GM13977 (cell line): ENCODE measurements around the gene UAP1L1.

Source experiments
- DNase-seq: peaks from one replicate; pipeline ENCODE4 v3.0.0; 2012; ENCODE audit warnings: low spot score
- CTCF ChIP-seq: IDR thresholded peaks from 2 replicates; pipeline ENCODE4 v1.5.1; 2012; ENCODE audit warnings: mild to moderate bottlenecking, control low read depth; ENCODE audit not compliant: insufficient read depth; ENCODE audit errors: extremely low read depth, missing control alignments
- in situ Hi-C: fragments of 300-500 bp; cut with MboI; formaldehyde crosslinking; loops from one replicate; pipeline ENCODE4 v1.12.0; 2022; ENCODE audit warnings: low sequenced_read_pairs, low pct_unique_long_range_greater_than_20kb, mixed read lengths, inconsistent platforms; ENCODE audit not compliant: unreplicated experiment

Gene UAP1L1

GRCh38 chr9:137097761-137098462 is 20.6 kb downstream of the UAP1L1 start:
- no peak for DNase-seq
- no peak for TF ChIP-seq CTCF

GRCh38 chr9:137099231-137099630 is 21.9 kb downstream of the UAP1L1 start:
- no peak for TF ChIP-seq CTCF
- in situ Hi-C loops, result no loop called here

More at GRCh38 chr9:137097761-137098462, 20.6 kb downstream of the UAP1L1 start:
- in situ Hi-C loops, result no loop called here

GRCh38 chr9:137103206-137103999 is 26.1 kb downstream of the UAP1L1 start:
- TF ChIP-seq CTCF, result no peak
- DNase-seq, result no peak
- in situ Hi-C loops, result no loop called here

More at GRCh38 chr9:137099231-137099630, 21.9 kb downstream of the UAP1L1 start:
- no peak for DNase-seq

DNA sequence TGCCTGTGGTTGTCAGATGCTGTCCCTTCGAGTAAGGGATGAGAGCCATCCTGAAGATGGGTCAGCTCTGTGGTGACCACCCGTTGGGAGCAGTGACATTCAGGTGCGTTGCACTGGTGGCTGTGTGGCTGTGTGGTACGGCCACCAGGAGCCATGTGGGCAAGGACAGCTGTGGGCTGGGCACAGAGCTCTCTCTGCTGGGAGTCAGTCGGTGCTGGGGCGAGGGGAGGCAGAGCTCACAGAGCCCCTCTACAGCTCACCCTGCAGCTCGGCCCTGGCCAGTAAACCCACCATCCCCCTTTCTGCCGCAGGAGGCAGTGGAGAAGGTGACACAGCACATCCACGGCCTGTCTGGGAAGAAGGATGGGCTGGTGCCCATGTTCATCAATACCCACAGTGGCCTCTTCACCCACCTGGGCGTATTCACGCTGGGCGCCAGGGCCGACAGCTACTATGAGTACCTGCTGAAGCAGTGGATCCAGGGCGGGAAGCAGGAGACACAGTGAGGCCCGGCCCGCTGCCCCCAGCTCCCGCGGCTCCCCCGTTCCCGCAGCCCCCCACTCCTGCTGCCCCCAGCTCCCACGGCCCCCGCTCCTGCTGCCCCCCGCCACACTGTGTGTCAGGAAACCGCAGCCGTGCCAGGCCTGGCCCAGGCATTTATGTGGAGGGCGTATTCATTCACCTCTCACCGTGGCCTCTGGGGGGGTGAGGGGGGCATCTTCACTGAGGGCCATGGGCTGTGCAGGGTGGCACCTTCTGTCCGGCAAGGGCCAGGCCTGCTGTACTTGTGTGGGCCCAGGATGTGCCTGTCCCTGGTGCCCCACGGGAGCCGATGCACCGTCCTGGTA is 28.7 kb downstream of the UAP1L1 start:
- no peak for TF ChIP-seq CTCF
- in situ Hi-C loops, result no loop called here
- DNase-seq, result no peak

DNA sequence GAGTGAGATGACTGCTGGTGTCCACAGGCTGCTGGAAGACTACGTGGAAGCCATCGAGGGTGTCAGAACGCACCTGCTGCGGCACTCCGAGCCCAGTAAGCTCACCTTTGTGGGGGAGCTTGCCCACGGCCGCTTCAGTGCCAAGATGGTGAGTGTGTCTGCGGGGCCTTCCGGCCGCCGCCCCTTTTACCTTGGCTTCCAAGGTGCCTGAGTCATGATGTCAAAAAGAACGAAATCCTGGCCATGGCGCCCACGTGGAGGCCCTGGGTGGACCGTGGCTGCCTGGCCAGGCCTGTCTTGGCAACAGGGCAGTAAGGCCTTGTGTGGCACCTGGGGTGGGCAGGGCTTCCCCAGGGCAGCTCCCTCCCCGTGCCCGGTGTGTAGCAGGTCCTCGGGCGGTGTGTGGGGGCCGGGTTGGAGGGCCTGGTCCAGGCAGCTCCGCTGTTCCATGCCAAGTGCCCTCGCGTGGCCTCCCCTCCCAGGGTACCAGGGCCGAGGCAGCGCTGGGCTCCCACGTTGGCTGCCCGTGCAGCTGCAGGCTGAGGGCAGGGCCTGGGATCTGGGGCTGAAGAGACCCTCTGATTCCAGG is 29.4 kb downstream of the UAP1L1 start:
- TF ChIP-seq CTCF, result no peak
- in situ Hi-C loops, result no loop called here
- DNase-seq, result no peak

DNA sequence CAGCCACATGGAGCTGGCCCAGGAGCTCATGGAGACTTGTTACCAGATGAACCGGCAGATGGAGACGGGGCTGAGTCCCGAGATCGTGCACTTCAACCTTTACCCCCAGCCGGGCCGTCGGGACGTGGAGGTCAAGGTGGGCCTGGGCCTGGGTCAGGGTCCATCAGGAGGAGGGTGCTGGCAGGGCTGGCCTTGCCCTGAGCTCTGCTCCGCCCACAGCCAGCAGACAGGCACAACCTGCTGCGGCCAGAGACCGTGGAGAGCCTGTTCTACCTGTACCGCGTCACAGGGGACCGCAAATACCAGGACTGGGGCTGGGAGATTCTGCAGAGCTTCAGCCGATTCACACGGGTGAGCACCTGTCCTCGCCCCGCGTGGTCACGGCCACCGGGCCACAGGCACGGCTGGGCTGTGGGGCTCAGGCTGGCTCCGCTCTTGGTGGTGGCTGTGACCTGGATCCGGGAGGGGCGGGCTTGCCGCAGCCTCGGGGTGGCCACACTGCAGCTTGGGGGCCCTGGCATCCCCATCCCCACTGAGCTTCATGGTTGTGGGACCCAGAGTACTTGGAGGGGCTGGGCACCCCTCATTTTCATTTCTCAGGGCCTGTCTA is 30.1 kb downstream of the UAP1L1 start:
- in situ Hi-C loops, result no loop called here
- no peak for DNase-seq
- no peak for TF ChIP-seq CTCF
